ENCODE data around the gene SLC25A17.
"Not testable (repeated sequence)": the region's sequence is repeated elsewhere in the genome, so short reads cannot be mapped to it uniquely, and the experiment has no call there.

The SLC25A17 gene

GRCh38 chr22:40853333-40853732 lies 34.2 kb upstream of the SLC25A17 start:
- no peaks in the 10 kb centered on the region for H3K9me3 ChIP-seq (replicated peaks; ENCODE audit: low read length)
- H3K9ac ChIP-seq (ENCODE audit: low read depth, low read length), result peak overlapping the region; percentile 97
- peak overlapping the region; percentile 84 for H3K4me3 ChIP-seq (ENCODE audit: low read length)
- H3K27me3 ChIP-seq (ENCODE audit: control insufficient read depth, insufficient read depth, low read length), result no peaks in the 10 kb centered on the region
- H3K36me3 ChIP-seq (ENCODE audit: insufficient read depth, low read length), result peaks cover 18% of the 10 kb centered on the region
- H3K4me1 ChIP-seq (ENCODE audit: control insufficient read depth, insufficient read depth, low read length), result peaks cover 31% of the 10 kb centered on the region
- H3K4me2 ChIP-seq (ENCODE audit: low read length), result peak overlapping the region; percentile 97

- H3K27me3 ChIP-seq (ENCODE audit: control insufficient read depth, insufficient read depth, low read length); H3K4me1 ChIP-seq (ENCODE audit: control insufficient read depth, insufficient read depth, low read length); H3K4me2 ChIP-seq (ENCODE audit: low read length); H3K4me3 ChIP-seq (ENCODE audit: low read length); H3K9ac ChIP-seq (ENCODE audit: low read depth, low read length); H3K9me3 ChIP-seq (replicated peaks; ENCODE audit: low read length): not testable (repeated sequence)
- H3K36me3 ChIP-seq (ENCODE audit: insufficient read depth, low read length), result peaks cover 76% of the 10 kb centered on the region
Observed at GRCh38 chr22:40845816-40846215, 26.7 kb upstream of the SLC25A17 start.

GRCh38 chr22:40844951-40845350 lies 25.8 kb upstream of the SLC25A17 start:
- Histone ChIP-seq H3K9ac (ENCODE audit: low read depth, low read length) (no peak overlapping the region), H3K36me3 (ENCODE audit: insufficient read depth, low read length) (peaks cover 79% of the 10 kb centered on the region), H3K4me3 (ENCODE audit: low read length) (no peak overlapping the region), H3K4me1 (ENCODE audit: control insufficient read depth, insufficient read depth, low read length) (peaks cover 8% of the 10 kb centered on the region), H3K9me3 (replicated peaks; ENCODE audit: low read length) (no peaks in the 10 kb centered on the region), H3K4me2 (ENCODE audit: low read length) (no peak overlapping the region), H3K27me3 (ENCODE audit: control insufficient read depth, insufficient read depth, low read length) (no peaks in the 10 kb centered on the region)

- Histone ChIP-seq H3K4me3 (ENCODE audit: low read length) (no peak overlapping the region), H3K4me2 (ENCODE audit: low read length) (no peak overlapping the region), H3K9me3 (replicated peaks; ENCODE audit: low read length) (no peaks in the 10 kb centered on the region), H3K4me1 (ENCODE audit: control insufficient read depth, insufficient read depth, low read length) (peaks cover 12% of the 10 kb centered on the region), H3K36me3 (ENCODE audit: insufficient read depth, low read length) (peaks cover 68% of the 10 kb centered on the region), H3K9ac (ENCODE audit: low read depth, low read length) (no peak overlapping the region), H3K27me3 (ENCODE audit: control insufficient read depth, insufficient read depth, low read length) (no peaks in the 10 kb centered on the region)
Observed at GRCh38 chr22:40838486-40838885, 19.3 kb upstream of the SLC25A17 start.

- peaks cover 4% of the 10 kb centered on the region for H3K4me1 ChIP-seq (ENCODE audit: control insufficient read depth, insufficient read depth, low read length)
- H3K4me3 ChIP-seq (ENCODE audit: low read length), result no peak overlapping the region
- no peaks in the 10 kb centered on the region for H3K9me3 ChIP-seq (replicated peaks; ENCODE audit: low read length)
- H3K27me3 ChIP-seq (ENCODE audit: control insufficient read depth, insufficient read depth, low read length), result no peaks in the 10 kb centered on the region
- no peak overlapping the region for H3K9ac ChIP-seq (ENCODE audit: low read depth, low read length)
- peaks cover 70% of the 10 kb centered on the region for H3K36me3 ChIP-seq (ENCODE audit: insufficient read depth, low read length)
- H3K4me2 ChIP-seq (ENCODE audit: low read length), result no peak overlapping the region
Observed at GRCh38 chr22:40834619-40835018, 15.5 kb upstream of the SLC25A17 start.

GRCh38 chr22:40829131-40829530 lies 10.0 kb upstream of the SLC25A17 start:
- no peaks in the 10 kb centered on the region for H3K4me1 ChIP-seq (ENCODE audit: control insufficient read depth, insufficient read depth, low read length)
- H3K9me3 ChIP-seq (replicated peaks; ENCODE audit: low read length), result no peaks in the 10 kb centered on the region
- H3K36me3 ChIP-seq (ENCODE audit: insufficient read depth, low read length), result peaks cover 68% of the 10 kb centered on the region
- H3K4me2 ChIP-seq (ENCODE audit: low read length), result no peak overlapping the region
- no peaks in the 10 kb centered on the region for H3K27me3 ChIP-seq (ENCODE audit: control insufficient read depth, insufficient read depth, low read length)
- no peak overlapping the region for H3K9ac ChIP-seq (ENCODE audit: low read depth, low read length)
- H3K4me3 ChIP-seq (ENCODE audit: low read length), result no peak overlapping the region

GRCh38 chr22:40826984-40827741 lies 8.0 kb upstream of the SLC25A17 start:
- Histone ChIP-seq H3K9ac (ENCODE audit: low read depth, low read length) (no peak overlapping the region), H3K9me3 (replicated peaks; ENCODE audit: low read length) (no peaks in the 10 kb centered on the region), H3K4me2 (ENCODE audit: low read length) (no peak overlapping the region), H3K4me3 (ENCODE audit: low read length) (no peak overlapping the region), H3K4me1 (ENCODE audit: control insufficient read depth, insufficient read depth, low read length) (no peaks in the 10 kb centered on the region), H3K36me3 (ENCODE audit: insufficient read depth, low read length) (peaks cover 76% of the 10 kb centered on the region), H3K27me3 (ENCODE audit: control insufficient read depth, insufficient read depth, low read length) (no peaks in the 10 kb centered on the region)

GRCh38 chr22:40826292-40826691 lies 7.1 kb upstream of the SLC25A17 start:
- H3K4me1 ChIP-seq (ENCODE audit: control insufficient read depth, insufficient read depth, low read length); H3K9me3 ChIP-seq (replicated peaks; ENCODE audit: low read length); H3K9ac ChIP-seq (ENCODE audit: low read depth, low read length); H3K27me3 ChIP-seq (ENCODE audit: control insufficient read depth, insufficient read depth, low read length); H3K4me3 ChIP-seq (ENCODE audit: low read length); H3K4me2 ChIP-seq (ENCODE audit: low read length): not testable (repeated sequence)
- H3K36me3 ChIP-seq (ENCODE audit: insufficient read depth, low read length), result peaks cover 72% of the 10 kb centered on the region

- Histone ChIP-seq H3K36me3 (ENCODE audit: insufficient read depth, low read length) (peaks cover 48% of the 10 kb centered on the region), H3K9me3 (replicated peaks; ENCODE audit: low read length) (no peaks in the 10 kb centered on the region), H3K4me3 (ENCODE audit: low read length) (no peak overlapping the region), H3K27me3 (ENCODE audit: control insufficient read depth, insufficient read depth, low read length) (no peaks in the 10 kb centered on the region), H3K4me2 (ENCODE audit: low read length) (no peak overlapping the region), H3K9ac (ENCODE audit: low read depth, low read length) (no peak overlapping the region), H3K4me1 (ENCODE audit: control insufficient read depth, insufficient read depth, low read length) (peaks cover 8% of the 10 kb centered on the region)
Observed at GRCh38 chr22:40823426-40823825, 4.3 kb upstream of the SLC25A17 start.

- no peaks in the 10 kb centered on the region for H3K27me3 ChIP-seq (ENCODE audit: control insufficient read depth, insufficient read depth, low read length)
- peak overlapping the region; percentile 65 for H3K9ac ChIP-seq (ENCODE audit: low read depth, low read length)
- peak overlapping the region; percentile 87 for H3K4me3 ChIP-seq (ENCODE audit: low read length)
- H3K4me1 ChIP-seq (ENCODE audit: control insufficient read depth, insufficient read depth, low read length), result peaks cover 18% of the 10 kb centered on the region
- H3K4me2 ChIP-seq (ENCODE audit: low read length), result peak overlapping the region; percentile 95
- H3K9me3 ChIP-seq (replicated peaks; ENCODE audit: low read length), result no peaks in the 10 kb centered on the region
- peaks cover 23% of the 10 kb centered on the region for H3K36me3 ChIP-seq (ENCODE audit: insufficient read depth, low read length)
Observed at GRCh38 chr22:40819599-40820140, 524 bp upstream of the SLC25A17 start.

GRCh38 chr22:40818192-40818746 lies 877 bp downstream of the SLC25A17 start:
- Histone ChIP-seq H3K4me1 (ENCODE audit: control insufficient read depth, insufficient read depth, low read length) (peaks cover 18% of the 10 kb centered on the region), H3K4me3 (ENCODE audit: low read length) (peak overlapping the region; percentile 87), H3K27me3 (ENCODE audit: control insufficient read depth, insufficient read depth, low read length) (no peaks in the 10 kb centered on the region), H3K9me3 (replicated peaks; ENCODE audit: low read length) (no peaks in the 10 kb centered on the region), H3K36me3 (ENCODE audit: insufficient read depth, low read length) (peaks cover 11% of the 10 kb centered on the region), H3K4me2 (ENCODE audit: low read length) (peak overlapping the region; percentile 95), H3K9ac (ENCODE audit: low read depth, low read length) (peak overlapping the region; percentile 89)

GRCh38 chr22:40817737-40818136 lies 1.4 kb downstream of the SLC25A17 start:
- no peak overlapping the region for H3K9ac ChIP-seq (ENCODE audit: low read depth, low read length)
- H3K4me2 ChIP-seq (ENCODE audit: low read length), result peak overlapping the region; percentile 95
- peaks cover 6% of the 10 kb centered on the region for H3K36me3 ChIP-seq (ENCODE audit: insufficient read depth, low read length)
- H3K4me1 ChIP-seq (ENCODE audit: control insufficient read depth, insufficient read depth, low read length), result peaks cover 18% of the 10 kb centered on the region
- H3K4me3 ChIP-seq (ENCODE audit: low read length), result peak overlapping the region; percentile 87
- no peaks in the 10 kb centered on the region for H3K9me3 ChIP-seq (replicated peaks; ENCODE audit: low read length)
- no peaks in the 10 kb centered on the region for H3K27me3 ChIP-seq (ENCODE audit: control insufficient read depth, insufficient read depth, low read length)
